ENCODE measurements around the gene CASP7. TPM values are rescaled to one million over a fixed set of nuclear protein-coding genes. Genes with fewer than 3 reads are reported as not detected.

CASP7 gene
- total and polyA plus RNA-seq, 2 of the 8 experiments (the other 6 are each of a cell fraction or from before 2014, with no cell fraction given): 2.3 to 4.1 TPM

GRCh38 chr10:113767222-113767621, 87.5 kb downstream of the CASP7 start:
- Histone ChIP-seq H3K4me3 (ENCODE audit: extremely low read depth in 1 of 4, insufficient read depth in 2 of 4, low read depth in 3 of 4, low read length in 4 of 4) (no peak overlapping the region), H2BK12ac (ENCODE audit: low read depth, low read length) (no peak overlapping the region), H3K4me1 (replicated peaks in 1 of 4; ENCODE audit: control insufficient read depth in 3 of 4, insufficient read depth in 4 of 4, low read length in 3 of 4) (no peaks in the 10 kb centered on the region), H2BK5ac (ENCODE audit: low read depth, low read length) (no peak overlapping the region), H2AK5ac (ENCODE audit: low read depth, low read length) (no peak overlapping the region), H4K20me1 (replicated peaks in 1 of 2; ENCODE audit: control insufficient read depth in 1 of 2, insufficient read depth in 2 of 2, low read length in 2 of 2) (no peaks in the 10 kb centered on the region), H3K9ac (replicated peaks in 1 of 4; ENCODE audit: extremely low read depth in 1 of 4, low read depth in 3 of 4, low read length in 3 of 4) (no peak overlapping the region), H3K4me2 (ENCODE audit: insufficient read depth in 1 of 2, low read depth in 2 of 2, low read length in 2 of 2) (no peak overlapping the region), H3K36me3 (ENCODE audit: control insufficient read depth in 2 of 4, insufficient read depth in 4 of 4, low read length in 3 of 4) (no peaks in the 10 kb centered on the region), H4K8ac (ENCODE audit: extremely low read depth, insufficient read depth, low read length) (no peak overlapping the region), H2BK120ac (replicated peaks; ENCODE audit: low read depth, low read length) (no peak overlapping the region), H3K23me2 (ENCODE audit: low read depth, low read length) (no peaks in the 10 kb centered on the region), H3K27me3 (replicated peaks in 1 of 4; ENCODE audit: control insufficient read depth in 3 of 4, extremely low read depth in 1 of 4, insufficient read depth in 3 of 4, low read length in 3 of 4) (no peaks in the 10 kb centered on the region), H3K56ac (replicated peaks; ENCODE audit: insufficient read length, low read depth, low read length) (no peak overlapping the region), H3K23ac (ENCODE audit: insufficient read length) (no peak overlapping the region), H3K79me2 (ENCODE audit: control insufficient read depth in 1 of 2, insufficient read depth in 2 of 2, low read length in 2 of 2) (no peaks in the 10 kb centered on the region), H3K79me1 (ENCODE audit: low read depth, low read length) (no peaks in the 10 kb centered on the region), H4K5ac (ENCODE audit: insufficient read length, low read depth, low read length) (no peak overlapping the region), H3K27ac (ENCODE audit: low read depth, low read length) (no peak overlapping the region), H2AFZ (ENCODE audit: low read length) (no peak overlapping the region), H3K18ac (ENCODE audit: extremely low read depth, low read length) (no peak overlapping the region), H3K14ac (ENCODE audit: insufficient read length) (no peak overlapping the region), H2BK20ac (ENCODE audit: low read length) (no peak overlapping the region), H2BK15ac (ENCODE audit: low read length) (no peak overlapping the region), H3K9me3 (ENCODE audit: insufficient read depth in 2 of 2, low read depth in 1 of 2, low read length in 1 of 2) (peaks cover 0 to 6% of the 10 kb centered on the region in 2 experiments; a peak in 1 of 4 replicates), H4K91ac (replicated peaks; ENCODE audit: insufficient read length, low read length) (no peak overlapping the region), H3K4ac (replicated peaks; ENCODE audit: insufficient read length, low read depth, low read length) (no peak overlapping the region)
- TF ChIP-seq FOSL1 (IDR thresholded peaks at IDR 0.05; ENCODE audit: insufficient read depth, low read depth, low read length): no peak
- no peak for TF ChIP-seq SRF (IDR thresholded peaks at IDR 0.05; ENCODE audit: low read depth, low read length)
- no peak for TF ChIP-seq TCF12 (IDR thresholded peaks at IDR 0.05; ENCODE audit: low read depth, low read length)
- TF ChIP-seq CBX5 (IDR thresholded peaks at IDR 0.05; ENCODE audit: low read depth, low read length): no peak
- TF ChIP-seq E2F6 (IDR thresholded peaks at IDR 0.05): no peak
- no peak for TF ChIP-seq CHD1 (IDR thresholded peaks at IDR 0.05; ENCODE audit: low read depth, low read length)
- no peak for TF ChIP-seq SAP30 (IDR thresholded peaks at IDR 0.05; ENCODE audit: insufficient read depth, insufficient replicate concordance, low read length)
- no peak for TF ChIP-seq TBP (IDR thresholded peaks at IDR 0.05; ENCODE audit: low read depth, low read length)
- TF ChIP-seq YY1 (IDR thresholded peaks at IDR 0.05; ENCODE audit: low read depth, low read length): no peak
- ChIA-PET POLR2A (ENCODE audit: partially characterized antibody) (no interaction called here), CTCF (ENCODE audit: partially characterized antibody) (interaction anchor here (1.2 kb wide), 1 partner anchor 61 kb away, joined by 3 read pairs; no protein-coding TSS in a partner anchor)
- DNase-seq (ENCODE audit: low read depth in 1 of 2, low spot score in 2 of 2) (no peak), FAIRE-seq (no peak)
- WGBS, 2 experiments (ENCODE audit: extremely low coverage in 1 of 2, insufficient coverage in 1 of 2, insufficient read length in 1 of 2, insufficient replicate concordance in 2 of 2, low coverage in 1 of 2, low lambda C conversion rate in 2 of 2, missing lambda C conversion rate in 1 of 2): 80% methylated on average over 2 of the region's 2 CpGs; no CpG with 5 or more reads in 1 of the 2 experiments
